ENCODE data around the gene TMOD1.
A peak's percentile ranks its signal among the peaks of the same experiment; 100 is the strongest.

The TMOD1 gene

DNA sequence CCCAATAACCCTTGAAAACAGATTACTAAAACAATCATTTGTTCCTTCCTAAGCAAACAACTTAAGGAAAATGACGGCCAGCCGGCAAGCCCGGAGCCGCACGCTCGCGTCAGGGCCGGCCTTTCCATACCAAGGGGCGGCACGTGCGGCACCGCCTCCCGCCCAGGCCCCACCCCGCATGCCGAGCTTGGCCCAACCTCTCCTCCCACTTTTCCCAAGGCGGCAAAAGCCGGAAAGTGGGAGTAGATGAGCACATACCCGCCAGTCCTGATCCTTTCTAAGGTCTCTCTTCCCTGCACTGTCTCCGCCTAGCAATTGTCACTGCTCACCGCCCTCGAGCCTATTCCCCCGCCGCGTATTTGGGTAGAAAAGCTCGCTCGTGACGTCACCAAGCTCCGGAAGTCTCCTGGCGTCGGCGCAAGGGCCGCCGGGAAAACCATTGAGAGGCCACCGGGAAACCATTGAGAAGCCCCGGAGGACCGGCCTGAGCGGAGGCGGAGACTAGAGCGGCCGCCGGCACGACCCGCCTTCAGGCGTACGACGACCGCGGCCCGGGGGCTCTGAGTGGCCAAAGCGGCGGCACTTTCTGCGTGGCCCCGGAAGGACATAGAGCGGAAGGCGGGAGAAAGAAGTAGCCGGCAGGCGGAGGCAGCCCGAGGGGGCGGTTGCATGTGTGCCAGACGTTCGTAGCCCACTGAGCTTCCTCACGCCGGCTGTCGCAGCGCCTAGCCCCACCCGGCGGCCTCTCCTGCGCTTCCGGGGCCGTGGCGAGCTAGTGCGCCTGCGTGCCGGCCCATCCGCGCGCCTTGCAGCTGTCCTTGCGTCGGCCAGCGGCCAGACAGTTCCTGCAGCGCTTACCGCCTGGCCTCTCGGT is 131.8 kb downstream of the TMOD1 start, which contains the start of the genes NCBP1 and TSTD2:
Gene NCBP1, plus strand, starts transcription at position 837 of the 874 bp plus-strand sequence. CDS start 61 bp downstream, outside the sequence.
Gene TSTD2, minus strand, starts transcription at position 384 of the 874 bp plus-strand sequence. CDS start 5,806 bp downstream, outside the sequence.
- DNase-seq (ENCODE audit: low read depth, low spot score): peak; percentile 82

DNA sequence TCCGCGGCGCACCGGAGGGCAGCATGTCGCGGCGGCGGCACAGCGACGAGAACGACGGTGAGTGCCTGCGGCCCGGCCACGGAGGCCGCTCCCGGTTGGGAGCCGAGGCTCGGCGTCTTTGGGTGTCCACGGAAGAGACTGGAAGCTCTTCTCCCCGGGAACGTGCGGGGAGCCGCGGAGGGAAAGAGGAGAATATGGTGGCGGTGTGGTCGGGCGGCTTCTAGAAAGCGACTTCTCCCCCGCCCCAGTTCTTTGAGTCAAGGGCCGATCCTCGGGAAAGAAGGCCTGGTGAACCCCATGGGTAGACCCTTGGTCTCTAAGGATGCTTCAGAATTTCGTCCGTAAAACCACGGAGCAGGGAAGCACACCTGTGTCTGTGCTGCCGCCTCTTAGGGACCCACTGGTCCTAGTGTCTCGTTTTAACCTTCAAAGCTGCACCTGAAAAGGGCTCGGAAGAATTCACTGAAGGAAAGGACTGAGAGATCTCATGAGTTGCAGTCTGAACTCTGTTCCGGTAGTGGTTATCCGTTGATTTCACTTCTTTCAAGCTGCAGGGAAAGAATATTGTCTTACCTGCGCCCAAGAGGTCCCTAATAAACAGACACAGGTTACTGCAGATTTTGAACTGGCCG is 132.5 kb downstream of the TMOD1 start:
- DNase-seq (ENCODE audit: low read depth, low spot score): no peak

DNA sequence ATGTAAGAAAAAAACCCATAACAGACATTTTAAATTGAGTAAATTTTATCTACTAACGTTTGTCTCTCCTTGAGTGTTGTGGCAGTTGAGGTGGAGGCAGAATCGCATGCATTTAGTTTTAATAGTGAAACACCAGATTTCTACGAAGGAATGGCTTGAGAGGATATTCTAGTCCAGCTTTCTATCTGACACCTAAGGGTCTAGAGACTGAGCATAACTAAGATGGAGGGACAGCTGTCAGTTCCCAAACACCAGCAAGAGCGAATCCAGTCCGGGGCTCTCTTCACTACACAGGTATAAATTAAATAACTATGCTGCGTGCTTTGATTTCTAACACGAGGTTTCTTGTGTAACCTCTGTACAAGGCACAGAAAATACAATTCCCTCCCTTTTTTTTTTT is 133.6 kb downstream of the TMOD1 start:
- no peak for DNase-seq (ENCODE audit: low read depth, low spot score)

DNA sequence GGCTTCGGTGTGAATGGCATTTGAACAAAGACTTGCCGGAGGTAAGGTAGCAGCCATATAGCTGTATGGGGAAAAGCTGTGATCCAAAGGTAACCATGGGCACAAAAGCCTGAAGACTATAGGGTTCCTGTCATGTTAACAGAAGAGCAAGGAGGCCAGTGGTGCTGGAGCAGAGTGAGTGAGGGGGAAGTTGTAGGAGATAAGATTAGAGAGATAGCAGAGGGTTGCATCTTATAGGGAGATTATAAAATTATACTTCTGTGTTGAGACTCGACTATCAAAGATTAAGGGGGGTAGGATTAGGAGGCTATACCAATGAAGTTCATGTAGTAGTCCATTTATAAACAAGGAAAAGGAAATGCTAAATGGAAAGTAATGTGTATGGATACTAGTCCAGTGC is 135.4 kb downstream of the TMOD1 start:
- no peak for DNase-seq (ENCODE audit: low read depth, low spot score)

DNA sequence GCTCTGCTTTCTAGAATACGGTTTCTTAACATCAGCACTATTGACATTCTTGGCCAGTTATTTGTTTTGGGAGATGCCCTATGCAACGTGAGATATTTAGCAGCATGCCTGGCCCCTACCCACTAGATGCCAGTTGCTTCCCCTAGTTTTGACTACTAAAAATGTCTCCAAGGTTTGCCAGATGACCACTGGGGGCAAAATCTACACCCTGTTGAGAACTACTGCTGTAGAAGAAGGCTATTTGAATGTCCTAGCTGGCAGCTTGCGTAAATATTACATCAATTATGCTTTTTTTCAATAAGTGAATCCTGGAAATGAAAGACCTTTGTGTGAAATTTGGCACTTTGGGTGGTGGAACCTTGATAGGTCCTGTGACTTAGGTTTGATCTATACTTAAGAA is 137.2 kb downstream of the TMOD1 start:
- DNase-seq (ENCODE audit: low read depth, low spot score): no peak

DNA sequence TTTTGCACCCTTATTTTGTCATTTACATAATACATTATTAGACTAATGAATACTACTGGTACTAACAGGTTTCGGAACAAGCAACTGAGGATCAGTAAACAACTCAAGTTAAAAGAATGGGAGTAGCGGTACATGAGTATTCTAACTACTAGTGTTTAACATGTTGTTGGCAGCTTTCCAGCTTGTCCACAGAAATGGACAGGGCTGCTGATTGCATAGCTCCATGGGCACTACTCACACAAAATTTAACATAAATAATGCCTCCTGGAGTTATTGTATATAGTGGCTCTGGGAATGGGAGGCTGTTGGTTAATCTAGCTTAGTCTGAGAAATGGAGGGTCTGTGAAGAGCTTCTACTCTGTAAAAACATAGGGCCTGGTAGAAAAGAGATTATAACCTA is 138.9 kb downstream of the TMOD1 start:
- no peak for DNase-seq (ENCODE audit: low read depth, low spot score)

DNA sequence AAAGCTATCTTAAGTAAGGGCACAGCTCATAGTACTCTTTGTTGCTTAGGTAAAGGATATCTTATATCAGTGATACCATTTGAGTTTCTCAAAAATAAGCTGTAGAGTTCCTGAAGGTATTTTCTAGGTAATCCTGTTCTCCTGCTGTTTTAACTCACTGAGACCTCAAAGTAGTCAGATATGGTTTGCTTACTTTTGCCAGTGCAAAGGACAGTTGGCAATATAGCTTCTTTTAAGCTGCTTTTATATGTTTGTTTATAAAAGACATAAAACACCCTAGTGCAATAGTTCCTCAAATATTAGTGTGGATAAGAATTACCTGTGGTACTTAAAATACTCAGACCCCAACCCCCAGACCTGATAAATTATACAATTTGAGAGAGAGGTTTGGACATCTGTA is 144.3 kb downstream of the TMOD1 start:
- no peak for DNase-seq (ENCODE audit: low read depth, low spot score)

DNA sequence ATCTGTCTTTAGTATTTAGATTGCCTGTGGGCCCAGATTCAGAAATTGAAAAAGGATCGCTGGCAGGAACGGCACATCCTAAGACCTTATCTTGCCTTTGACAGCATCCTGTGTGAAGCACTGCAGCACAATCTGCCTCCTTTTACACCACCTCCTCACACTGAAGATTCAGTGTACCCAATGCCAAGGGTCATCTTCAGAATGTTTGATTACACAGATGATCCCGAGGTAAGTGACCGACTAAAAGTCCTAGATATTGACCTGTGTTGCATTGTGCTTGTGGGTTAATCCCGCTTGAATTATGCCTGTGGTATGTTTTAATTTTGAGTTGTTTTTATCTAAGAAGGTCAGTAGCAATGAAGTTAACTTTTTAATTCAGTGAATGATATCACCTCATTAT is 146.5 kb downstream of the TMOD1 start:
- no peak for DNase-seq (ENCODE audit: low read depth, low spot score)

Measured in iPS DF 19.7 (cell line).